MM.1S (cell line): Measurements from ENCODE around the gene GPR158.

Experiments
- DNase-seq: peaks from one replicate; pipeline ENCODE4 v3.0.0-alpha.2; 2015
- H2AFZ ChIP-seq: fragments of 300-600 bp; sonication (generic); 2 replicates; pipeline ENCODE4 v1.6.0; 2016; ENCODE audit warnings: antibody characterized with exemption, low read length
- H3F3A ChIP-seq: fragments of 300-600 bp; sonication (generic); 2 replicates; pipeline ENCODE4 v1.6.1; 2016; ENCODE audit warnings: mild to moderate bottlenecking, antibody characterized with exemption, low read length, moderate library complexity, mixed read lengths; ENCODE audit not compliant: insufficient read depth
- H3K27ac ChIP-seq: fragments of 300-600 bp; sonication (generic); 2 replicates; pipeline ENCODE4 v1.5.1; 2016; ENCODE audit warnings: mild to moderate bottlenecking, low read length
- H3K27me3 ChIP-seq: fragments of 300-600 bp; sonication (generic); replicated peaks from 2 replicates; pipeline ENCODE4 v1.6.0; 2016; ENCODE audit warnings: low read length; ENCODE audit not compliant: insufficient read depth
- H3K36me3 ChIP-seq: fragments of 300-600 bp; sonication (generic); replicated peaks from 2 replicates; pipeline ENCODE4 v1.6.1; 2016; ENCODE audit warnings: mild to moderate bottlenecking, low read length, mixed read lengths; ENCODE audit not compliant: insufficient read depth
- H3K4me1 ChIP-seq: fragments of 300-600 bp; sonication (generic); 2 replicates; pipeline ENCODE4 v1.6.1; 2016; ENCODE audit warnings: low read length, mixed read lengths
- H3K4me2 ChIP-seq: fragments of 300-600 bp; sonication (generic); 2 replicates; pipeline ENCODE4 v1.6.0; 2016; ENCODE audit warnings: low read depth, low read length
- H3K4me3 ChIP-seq: fragments of 300-600 bp; sonication (generic); 2 replicates; pipeline ENCODE4 v1.5.1; 2016; ENCODE audit warnings: low read length, mixed read lengths
- H3K79me2 ChIP-seq: fragments of 300-600 bp; sonication (generic); 2 replicates; pipeline ENCODE4 v1.6.1; 2016; ENCODE audit warnings: mixed run types, low read length, mixed read lengths
- H3K9ac ChIP-seq: fragments of 300-600 bp; sonication (generic); 2 replicates; pipeline ENCODE4 v1.6.1; 2016; ENCODE audit warnings: low read length, mixed read lengths
- H3K9me2 ChIP-seq: fragments of 300-600 bp; sonication (generic); replicated peaks from 2 replicates; pipeline ENCODE4 v1.6.1; 2016; ENCODE audit warnings: mild to moderate bottlenecking, low read length, mixed read lengths; ENCODE audit not compliant: insufficient read depth
- H3K9me3 ChIP-seq: fragments of 300-600 bp; sonication (generic); replicated peaks from 2 replicates; pipeline ENCODE4 v1.6.1; 2016; ENCODE audit warnings: mild to moderate bottlenecking, low read length, mixed read lengths; ENCODE audit not compliant: insufficient read depth
- H4K20me1 ChIP-seq: fragments of 300-600 bp; sonication (generic); 2 replicates; pipeline ENCODE4 v1.6.1; 2016; ENCODE audit warnings: mild to moderate bottlenecking, low read length, moderate library complexity, mixed read lengths; ENCODE audit not compliant: insufficient read depth
- CTCF ChIP-seq: fragments of 300-600 bp; sonication (generic); IDR thresholded peaks from 2 replicates; pipeline ENCODE4 v1.5.1; 2016; ENCODE audit warnings: antibody characterized with exemption, low read length, mixed read lengths
- EZH2 ChIP-seq: fragments of 300-600 bp; sonication (generic); optimal IDR thresholded peaks from 2 replicates; pipeline ENCODE3; 2017; ENCODE audit warnings: low read depth, mild to moderate bottlenecking, antibody characterized with exemption, low read length, mixed read lengths
- EZH2phosphoT487 ChIP-seq: fragments of 300-600 bp; sonication (generic); IDR thresholded peaks from 2 replicates; pipeline ENCODE4 v1.6.1; 2018; ENCODE audit warnings: antibody characterized with exemption, low read length

The GPR158 gene

GRCh38 chr10:25506821-25507335 is 332.1 kb downstream of the GPR158 start:
- Histone ChIP-seq H3K36me3 (no peaks in the 10 kb centered on the region), H2AFZ (no peak overlapping the region), H3K9me2 (no peaks in the 10 kb centered on the region), H3K27ac (no peak overlapping the region), H3K79me2 (no peaks in the 10 kb centered on the region), H3K9me3 (no peaks in the 10 kb centered on the region), H3F3A (no peaks in the 10 kb centered on the region), H3K9ac (no peak overlapping the region), H3K4me1 (no peaks in the 10 kb centered on the region), H3K27me3 (no peaks in the 10 kb centered on the region), H3K4me2 (no peak overlapping the region), H4K20me1 (no peaks in the 10 kb centered on the region), H3K4me3 (no peak overlapping the region)
- TF ChIP-seq EZH2 (no peak), EZH2phosphoT487 (no peak), CTCF (no peak)
- DNase-seq: no peak

- Histone ChIP-seq H3K27ac (no peak overlapping the region), H3K27me3 (no peaks in the 10 kb centered on the region), H4K20me1 (no peaks in the 10 kb centered on the region), H3K9me3 (no peaks in the 10 kb centered on the region), H2AFZ (no peak overlapping the region), H3K4me1 (no peaks in the 10 kb centered on the region), H3F3A (no peaks in the 10 kb centered on the region), H3K79me2 (no peaks in the 10 kb centered on the region), H3K36me3 (no peaks in the 10 kb centered on the region), H3K4me2 (no peak overlapping the region), H3K4me3 (no peak overlapping the region), H3K9me2 (no peaks in the 10 kb centered on the region), H3K9ac (no peak overlapping the region)
- no peak for DNase-seq
- no peak for TF ChIP-seq CTCF
- no peak for TF ChIP-seq EZH2
- TF ChIP-seq EZH2phosphoT487: no peak
Measured at GRCh38 chr10:25508112-25508815, 333.5 kb downstream of the GPR158 start.

GRCh38 chr10:25509151-25509550 is 334.4 kb downstream of the GPR158 start:
- no peaks in the 10 kb centered on the region for H3K4me1 ChIP-seq
- no peaks in the 10 kb centered on the region for H3K9me3 ChIP-seq

More at GRCh38 chr10:25509151-25509550, 334.4 kb downstream of the GPR158 start:
- Histone ChIP-seq H3K79me2 (no peaks in the 10 kb centered on the region), H3K27me3 (no peaks in the 10 kb centered on the region), H3K9ac (no peak overlapping the region), H3K9me2 (no peaks in the 10 kb centered on the region), H3K36me3 (no peaks in the 10 kb centered on the region), H3K4me2 (no peak overlapping the region), H2AFZ (no peak overlapping the region), H4K20me1 (no peaks in the 10 kb centered on the region), H3K4me3 (no peak overlapping the region), H3F3A (no peaks in the 10 kb centered on the region), H3K27ac (no peak overlapping the region)
- DNase-seq: no peak
- TF ChIP-seq EZH2phosphoT487: no peak
- TF ChIP-seq EZH2: no peak
- no peak for TF ChIP-seq CTCF
